IMR-90 (cell line): ENCODE data around the gene TSEN54.

Source experiments
- CEBPB ChIP-seq: IDR thresholded peaks from 2 replicates; pipeline ENCODE4 v1.6.1; 2012; ENCODE audit warnings: low read depth, low read length, improper control_type of control experiment
- CHD1 ChIP-seq: IDR thresholded peaks from 2 replicates; pipeline ENCODE4 v1.6.1; 2012; ENCODE audit warnings: low read depth, low read length, improper control_type of control experiment
- POLR2A ChIP-seq: IDR thresholded peaks from 2 replicates; pipeline ENCODE4 v1.6.1; 2012; ENCODE audit warnings: mild to moderate bottlenecking, low read depth, low read length
- TF ChIP-seq, protein P1 (sequence below): conservative IDR thresholded peaks from 2 replicates; pipeline ENCODE4 v1.5.1; 2012; ENCODE audit warnings: mild to moderate bottlenecking, low read depth, low read length, improper control_type of control experiment

GRCh38 chr17:75526555-75527270 lies 10.4 kb downstream of the TSEN54 start:
- TF ChIP-seq, protein P1, sequence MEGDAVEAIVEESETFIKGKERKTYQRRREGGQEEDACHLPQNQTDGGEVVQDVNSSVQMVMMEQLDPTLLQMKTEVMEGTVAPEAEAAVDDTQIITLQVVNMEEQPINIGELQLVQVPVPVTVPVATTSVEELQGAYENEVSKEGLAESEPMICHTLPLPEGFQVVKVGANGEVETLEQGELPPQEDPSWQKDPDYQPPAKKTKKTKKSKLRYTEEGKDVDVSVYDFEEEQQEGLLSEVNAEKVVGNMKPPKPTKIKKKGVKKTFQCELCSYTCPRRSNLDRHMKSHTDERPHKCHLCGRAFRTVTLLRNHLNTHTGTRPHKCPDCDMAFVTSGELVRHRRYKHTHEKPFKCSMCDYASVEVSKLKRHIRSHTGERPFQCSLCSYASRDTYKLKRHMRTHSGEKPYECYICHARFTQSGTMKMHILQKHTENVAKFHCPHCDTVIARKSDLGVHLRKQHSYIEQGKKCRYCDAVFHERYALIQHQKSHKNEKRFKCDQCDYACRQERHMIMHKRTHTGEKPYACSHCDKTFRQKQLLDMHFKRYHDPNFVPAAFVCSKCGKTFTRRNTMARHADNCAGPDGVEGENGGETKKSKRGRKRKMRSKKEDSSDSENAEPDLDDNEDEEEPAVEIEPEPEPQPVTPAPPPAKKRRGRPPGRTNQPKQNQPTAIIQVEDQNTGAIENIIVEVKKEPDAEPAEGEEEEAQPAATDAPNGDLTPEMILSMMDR: no peak
- no peak for TF ChIP-seq POLR2A
- TF ChIP-seq CEBPB: no peak
- TF ChIP-seq CHD1: no peak
